ENCODE measurements around the gene PPIL1. TPM values are rescaled to one million over a fixed set of nuclear protein-coding genes. Genes with fewer than 3 reads are reported as not detected.
"Not testable (repeated sequence)": the region's sequence is repeated elsewhere in the genome, so short reads cannot be mapped to it uniquely, and the experiment has no call there.

The PPIL1 gene
- total RNA-seq, 1 experiment from 2014 or later: 88.3 TPM

DNA sequence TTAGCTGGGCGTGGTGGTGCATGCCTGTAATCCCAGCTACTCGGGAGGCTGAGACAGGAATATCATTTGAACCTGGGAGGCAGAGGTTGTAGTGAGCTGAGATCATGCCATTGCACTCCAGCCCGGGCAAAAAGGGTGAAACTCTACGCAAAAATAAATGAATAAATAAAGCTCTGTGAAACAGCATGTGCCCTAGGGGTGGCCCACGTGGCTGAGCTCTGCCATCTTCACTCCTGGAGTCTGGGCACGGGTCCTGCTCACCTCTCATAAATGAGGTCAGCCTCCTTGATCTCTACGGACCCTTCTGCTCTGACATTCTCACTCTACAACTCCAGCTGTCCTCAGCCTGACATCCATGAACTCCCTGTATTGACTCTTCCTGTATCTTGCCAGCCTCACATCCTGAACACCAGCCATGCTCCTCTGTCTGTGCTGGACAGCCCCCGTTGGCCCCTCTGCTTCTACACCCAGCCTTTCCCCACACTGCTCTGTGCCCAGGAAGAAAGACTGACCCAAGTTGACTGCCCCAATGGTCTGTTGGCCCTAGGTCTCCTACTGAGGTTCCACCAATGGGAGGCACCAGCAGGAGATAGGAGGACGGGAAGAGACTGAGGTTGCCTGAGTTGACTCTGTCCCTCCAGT, 57.3 kb downstream of the PPIL1 start:
- no peak for DNase-seq (ENCODE audit: low read depth)

DNA sequence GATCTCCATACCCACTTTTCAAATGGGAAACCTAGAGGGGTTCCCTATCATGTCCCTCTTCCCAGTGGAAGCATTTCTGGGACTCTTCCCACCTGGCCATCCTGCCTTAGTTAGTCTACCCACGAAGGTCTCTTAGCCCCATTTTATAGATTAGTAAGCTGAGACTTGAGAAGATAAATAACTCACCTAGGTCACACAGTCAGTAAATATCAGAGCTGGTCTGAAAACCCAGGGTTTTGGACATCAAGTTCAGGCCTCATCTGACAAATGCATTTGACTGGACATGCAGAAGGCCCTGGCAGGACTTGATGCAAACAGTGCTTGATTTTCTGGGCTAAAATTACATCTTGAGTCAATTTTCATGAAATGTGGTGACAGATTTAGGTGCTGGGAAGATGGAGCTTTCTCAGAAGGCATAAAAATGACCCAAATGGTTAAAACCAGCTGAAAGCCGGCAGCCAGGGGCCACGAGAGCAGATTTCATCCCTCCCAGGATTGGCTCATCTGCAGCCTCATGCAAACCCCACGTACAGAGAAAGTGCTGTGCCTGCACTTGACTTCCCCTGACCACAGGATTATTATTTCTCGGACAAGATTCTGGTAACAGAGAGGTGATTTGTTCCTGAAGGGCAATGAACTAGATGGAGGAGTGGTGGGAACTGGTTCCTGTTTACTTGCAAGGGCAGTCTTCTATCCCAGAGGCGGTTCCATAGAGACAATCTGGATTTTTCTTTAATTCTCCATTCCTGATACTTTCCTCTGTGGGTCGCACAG, 58.5 kb downstream of the PPIL1 start:
- DNase-seq (ENCODE audit: low read depth): no peak

DNA sequence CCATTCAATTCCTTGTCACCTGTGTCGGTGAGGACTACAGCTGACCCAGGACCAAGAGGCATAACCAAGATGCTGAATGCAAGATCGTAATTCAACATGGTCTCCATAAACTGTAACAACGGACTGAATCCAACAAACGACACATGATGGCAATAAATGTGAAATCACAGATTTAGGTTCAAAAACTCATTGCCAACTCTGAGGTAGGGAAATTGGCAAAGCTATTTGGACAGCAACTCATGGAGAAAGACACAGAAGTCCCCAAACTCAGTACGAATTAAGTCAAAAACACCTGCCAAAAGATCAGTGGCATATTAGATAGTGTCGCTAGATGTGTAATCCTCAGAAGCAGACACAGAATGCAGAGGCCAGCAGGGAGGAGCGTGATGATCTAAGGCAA, 60.4 kb downstream of the PPIL1 start:
- no peak for DNase-seq (ENCODE audit: low read depth)

DNA sequence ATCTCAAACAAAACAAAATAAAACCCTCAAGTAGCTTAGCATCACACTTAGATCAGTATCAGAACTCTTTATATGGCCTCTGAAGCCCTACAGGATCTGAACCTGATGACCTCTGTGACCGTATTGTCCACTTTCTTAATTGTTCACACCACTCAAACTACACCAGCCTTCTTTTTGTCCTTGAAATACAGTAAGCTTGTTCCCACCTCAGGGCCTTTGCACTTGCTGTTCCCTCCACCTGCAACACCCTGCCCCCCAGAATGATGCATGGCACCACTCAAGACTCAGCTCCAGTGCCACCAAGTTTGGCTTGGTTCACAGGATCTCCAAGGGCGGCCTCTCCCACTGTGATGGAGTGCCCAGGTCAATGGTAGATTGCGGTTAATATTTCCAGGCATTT, 61.1 kb downstream of the PPIL1 start:
- DNase-seq (ENCODE audit: low read depth): no peak

DNA sequence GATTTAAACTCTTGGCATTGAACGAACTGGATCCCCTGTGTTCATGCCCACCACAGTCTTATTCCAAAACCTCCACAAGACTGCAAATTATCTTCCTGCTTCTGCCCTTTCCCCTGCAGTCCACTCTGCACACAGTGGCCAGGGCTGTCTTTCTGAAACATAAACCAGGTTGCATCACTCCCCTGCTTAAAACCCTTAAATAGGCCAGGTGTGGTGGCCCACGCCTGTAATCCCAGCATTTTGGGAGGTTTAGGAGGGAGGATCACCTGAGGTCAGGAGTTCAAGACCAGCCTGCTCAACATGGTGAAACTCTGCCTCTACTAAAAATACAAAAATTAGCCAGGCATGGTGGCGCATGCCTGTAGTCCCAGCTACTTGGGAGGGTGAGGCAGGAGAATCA, 61.6 kb downstream of the PPIL1 start:
- not testable (repeated sequence) for DNase-seq (ENCODE audit: low read depth)

DNA sequence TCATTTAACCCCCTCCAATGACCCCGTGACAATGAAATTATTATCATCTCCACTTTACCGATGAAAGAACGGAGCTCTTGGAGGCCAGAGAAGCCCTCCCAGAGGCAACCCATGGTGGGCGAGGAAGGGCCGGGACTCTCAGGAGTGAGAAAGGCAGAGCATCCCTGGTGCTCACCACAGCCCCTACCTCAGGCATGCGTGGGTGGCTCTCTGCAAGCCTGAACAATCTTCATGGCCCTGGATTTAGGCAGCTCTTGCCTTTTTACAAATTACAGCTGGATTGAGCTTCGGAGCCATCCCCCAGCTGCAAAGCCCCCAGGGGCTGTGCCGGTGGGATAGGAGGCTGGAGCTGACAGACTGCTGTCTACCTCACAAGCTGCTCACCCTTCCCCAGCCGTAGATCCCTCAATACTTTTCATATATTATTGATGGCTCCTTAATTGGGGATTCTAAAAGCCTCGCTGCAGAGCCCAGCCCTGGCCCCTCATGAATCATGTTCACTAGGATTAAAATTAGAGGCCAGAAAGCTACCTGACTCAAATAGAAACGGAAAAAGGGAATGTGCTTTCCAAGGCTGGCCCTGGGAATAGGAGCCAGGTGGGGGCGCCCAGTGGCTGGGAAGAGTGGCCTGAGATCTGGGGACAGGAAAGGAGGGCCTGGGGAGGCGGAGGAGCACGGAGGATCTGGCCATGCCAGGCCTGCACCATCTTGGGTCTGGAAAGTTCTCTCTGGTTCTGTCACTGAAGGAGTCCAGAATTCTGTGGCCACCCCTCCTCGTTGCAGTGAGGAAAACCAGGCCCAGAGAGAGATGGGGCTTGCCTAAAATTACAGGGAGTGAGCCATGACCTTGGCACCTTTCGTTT, 64.4 kb downstream of the PPIL1 start:
- no peak for DNase-seq (ENCODE audit: low read depth)

DNA sequence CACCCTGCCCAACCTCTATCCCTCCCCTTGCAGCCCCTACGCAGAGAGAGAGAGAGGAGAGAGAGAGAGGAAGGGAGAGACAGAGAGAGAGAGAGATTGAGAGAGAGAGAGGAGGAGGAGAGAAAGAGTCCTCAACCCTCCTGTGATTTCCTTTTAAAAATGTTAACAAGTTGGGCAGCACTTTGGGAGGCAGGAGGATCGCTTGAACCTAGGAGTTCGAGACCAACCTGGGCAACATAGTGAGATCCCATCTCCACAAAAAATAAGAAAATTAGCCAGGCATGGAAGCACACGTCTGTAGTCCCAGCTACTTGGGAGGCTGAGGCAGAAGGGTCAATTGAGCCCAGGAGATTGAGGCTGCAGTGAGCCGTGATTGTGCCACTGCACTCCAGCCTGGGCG, 65.4 kb downstream of the PPIL1 start:
- no peak for DNase-seq (ENCODE audit: low read depth)

DNA sequence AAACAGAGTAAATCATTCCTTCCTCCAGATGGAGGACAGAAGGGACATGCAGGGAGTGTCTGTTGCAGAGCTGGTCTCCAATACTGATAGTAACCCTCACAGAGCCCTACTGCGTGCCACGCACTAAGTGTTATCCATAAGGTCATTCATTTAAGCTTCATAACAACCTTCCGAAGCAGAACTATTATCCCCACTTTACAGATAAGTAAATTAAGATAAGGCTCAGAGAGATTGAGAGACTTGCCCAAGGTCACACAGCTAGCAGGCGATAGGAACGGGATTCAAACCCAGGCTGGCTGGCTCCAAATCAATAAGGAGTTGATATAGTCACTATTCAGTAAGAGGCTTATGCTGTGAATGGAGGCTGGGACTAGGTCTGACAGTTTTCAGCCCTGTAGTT, 66.0 kb downstream of the PPIL1 start:
- DNase-seq (ENCODE audit: low read depth): no peak

DNA sequence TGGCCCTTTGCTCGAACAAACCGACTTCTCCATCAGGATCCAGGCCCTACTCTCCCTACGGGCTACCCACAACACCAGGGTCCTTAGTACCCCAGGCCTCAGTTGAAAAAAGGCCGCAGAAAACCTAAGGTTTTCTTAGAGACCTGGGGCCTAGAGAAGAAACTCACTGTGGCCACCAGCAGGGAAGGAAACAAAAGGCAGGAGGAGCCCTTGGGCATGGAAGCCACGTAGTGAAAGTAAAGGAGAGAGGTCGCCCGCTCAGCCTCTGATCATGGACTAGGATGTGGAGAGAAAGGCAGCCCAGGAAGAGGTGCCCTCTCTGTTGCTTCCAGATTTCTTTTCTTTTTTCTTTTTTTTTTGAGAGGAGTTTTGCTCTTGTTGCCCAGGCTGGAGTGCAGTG, 66.9 kb downstream of the PPIL1 start:
- no peak for DNase-seq (ENCODE audit: low read depth)

DNA sequence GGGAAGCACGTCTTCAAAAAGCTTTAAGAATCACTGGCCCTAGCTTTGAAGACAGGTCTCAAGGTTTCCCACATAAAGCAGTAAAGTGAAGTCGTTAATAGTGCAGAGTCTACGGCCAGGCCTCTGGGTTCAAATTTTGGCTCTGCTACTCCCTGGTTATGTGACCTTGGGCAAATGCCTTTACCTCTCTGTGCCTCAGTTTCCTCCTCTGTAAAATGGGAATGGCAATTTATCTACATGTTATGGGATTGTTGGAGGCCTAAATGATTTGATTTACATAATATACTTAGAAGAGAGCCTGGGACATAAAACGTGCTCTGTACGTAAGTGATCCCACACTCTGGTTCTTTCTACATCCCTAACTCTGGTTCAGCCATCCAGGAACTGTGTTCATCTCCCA, 67.5 kb downstream of the PPIL1 start:
- DNase-seq (ENCODE audit: low read depth): no peak

DNA sequence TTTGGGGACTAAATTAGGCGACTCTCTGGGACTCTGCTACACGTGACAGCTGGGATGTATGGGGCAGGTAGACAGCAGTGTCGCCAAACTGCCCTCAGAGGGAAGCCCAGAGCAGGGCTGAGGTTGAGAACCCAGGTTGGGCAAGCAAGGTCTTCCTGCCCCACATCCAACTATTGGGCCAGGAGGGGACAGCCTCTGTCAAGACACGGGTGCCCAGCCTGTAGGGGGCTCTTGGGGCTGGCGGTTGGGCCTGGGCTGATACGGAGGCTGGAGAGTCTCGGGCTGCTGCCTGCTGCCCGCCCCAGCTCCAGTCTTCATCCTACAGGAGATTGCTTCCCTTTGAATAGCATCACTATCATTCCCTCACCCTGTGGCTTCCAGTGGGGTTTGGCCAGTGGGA, 68.7 kb downstream of the PPIL1 start:
- DNase-seq (ENCODE audit: low read depth): no peak

DNA sequence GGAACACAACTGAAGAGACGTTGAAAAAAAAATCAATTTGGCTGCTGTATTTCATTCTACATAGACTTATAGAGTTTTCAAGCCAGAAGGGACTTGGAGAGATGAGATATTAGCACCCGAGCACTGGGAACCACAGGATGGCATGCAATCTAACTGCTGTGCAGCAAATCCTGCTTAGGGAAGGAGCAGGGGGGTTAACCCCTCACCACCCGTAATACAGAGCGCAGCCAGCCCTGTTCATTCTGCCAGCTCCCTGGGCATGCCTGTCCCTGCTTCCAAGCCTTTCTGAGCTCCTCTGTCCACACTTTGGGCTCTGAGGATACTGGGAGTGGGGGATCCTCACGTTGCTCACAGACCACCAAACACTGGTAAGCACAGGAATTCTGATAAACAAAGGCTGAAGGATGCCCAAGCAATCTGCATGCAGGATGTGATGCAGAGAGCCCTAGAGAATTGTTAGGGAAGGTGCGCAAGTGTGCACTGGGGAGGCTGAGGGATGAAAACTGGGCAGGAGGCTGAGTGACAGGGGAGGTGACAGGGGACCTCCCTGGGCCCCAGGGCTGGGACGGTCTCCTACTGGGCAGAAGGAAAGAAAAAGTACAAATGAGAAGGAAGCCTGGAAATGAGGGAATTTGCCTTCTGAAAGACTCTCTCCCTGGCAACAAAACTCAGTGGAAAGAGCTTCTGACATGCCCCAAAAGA, 69.4 kb downstream of the PPIL1 start:
- no peak for DNase-seq (ENCODE audit: low read depth)

Other genes with a start within 250 kb of the PPIL1 start
- 38.4 and 48.8 TPM in 2 replicates for gene CDKN1A, start 196.1 kb downstream of the PPIL1 start, total RNA-seq (2014; rRNA removed; shearing (Covaris generic))
- gene RAB44, start 177.0 kb downstream of the PPIL1 start, total RNA-seq (2014; rRNA removed; shearing (Covaris generic)): under 0.01 and 0.65 TPM in 2 replicates
- 0.63 TPM in 1 of 2 replicates, not detected in the other for gene CPNE5, start 35.4 kb downstream of the PPIL1 start, total RNA-seq (2014; rRNA removed; shearing (Covaris generic))
- 38.7 and 48.3 TPM in 2 replicates for gene C6orf89, start 11.1 kb upstream of the PPIL1 start, total RNA-seq (2014; rRNA removed; shearing (Covaris generic))
- gene PI16, start 79.9 kb upstream of the PPIL1 start, total RNA-seq (2014; rRNA removed; shearing (Covaris generic)): 0.06 TPM in 1 of 2 replicates, not detected in the other
- 279 and 292 TPM in 2 replicates for gene MTCH1, start 111.4 kb upstream of the PPIL1 start, total RNA-seq (2014; rRNA removed; shearing (Covaris generic))
- not detected in 2 replicates for gene FGD2, start 130.9 kb upstream of the PPIL1 start, total RNA-seq (2014; rRNA removed; shearing (Covaris generic))

Measured in Daoy (cell line).